Kidney capillary endothelial cell (primary cell): ENCODE data around the gene UTP14C.
A peak's percentile ranks its signal among the peaks of the same experiment; 100 is the strongest.
"Not testable (repeated sequence)": the region's sequence is repeated elsewhere in the genome, so short reads cannot be mapped to it uniquely, and the experiment has no call there.

ENCODE experiments used
- DNase-seq: peaks from one replicate; pipeline ENCODE4 v3.0.0-alpha.2; 2018; ENCODE audit warnings: low spot score

Gene UTP14C

GRCh38 chr13:52004511-52005170 lies 19.9 kb upstream of the UTP14C start:
- no peak for DNase-seq

DNA sequence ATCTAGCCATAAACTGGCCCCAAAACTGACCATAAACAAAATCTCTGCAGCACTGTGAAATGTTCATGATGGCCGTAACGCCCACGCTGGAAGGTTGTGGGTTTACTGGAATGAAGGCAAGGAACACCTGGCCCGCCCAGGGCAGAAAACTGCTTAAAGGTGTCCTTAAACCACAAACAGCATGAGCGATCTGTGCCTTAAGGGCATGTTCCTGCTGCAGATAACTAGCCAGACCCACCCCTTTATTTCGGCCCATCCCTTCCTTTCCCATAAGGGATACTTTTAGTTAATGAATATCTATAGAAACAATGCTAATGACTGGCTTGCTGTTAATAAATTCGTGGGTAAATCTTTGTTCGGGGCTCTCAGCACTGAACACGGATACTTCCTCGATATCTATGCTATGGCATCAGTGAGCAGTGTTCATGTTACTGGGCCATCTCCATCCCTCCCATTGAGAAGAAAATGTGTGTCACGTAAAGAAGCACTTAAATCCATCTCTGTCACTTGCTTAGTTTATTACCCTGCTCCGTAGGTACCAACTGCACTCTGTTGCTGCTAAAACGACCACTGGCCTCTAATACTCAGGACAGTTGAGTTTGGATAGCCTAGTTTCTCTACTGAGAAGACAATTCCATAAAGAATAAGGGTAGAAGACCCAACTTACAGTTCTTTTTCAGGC lies 18.5 kb upstream of the UTP14C start:
- no peak for DNase-seq

DNA sequence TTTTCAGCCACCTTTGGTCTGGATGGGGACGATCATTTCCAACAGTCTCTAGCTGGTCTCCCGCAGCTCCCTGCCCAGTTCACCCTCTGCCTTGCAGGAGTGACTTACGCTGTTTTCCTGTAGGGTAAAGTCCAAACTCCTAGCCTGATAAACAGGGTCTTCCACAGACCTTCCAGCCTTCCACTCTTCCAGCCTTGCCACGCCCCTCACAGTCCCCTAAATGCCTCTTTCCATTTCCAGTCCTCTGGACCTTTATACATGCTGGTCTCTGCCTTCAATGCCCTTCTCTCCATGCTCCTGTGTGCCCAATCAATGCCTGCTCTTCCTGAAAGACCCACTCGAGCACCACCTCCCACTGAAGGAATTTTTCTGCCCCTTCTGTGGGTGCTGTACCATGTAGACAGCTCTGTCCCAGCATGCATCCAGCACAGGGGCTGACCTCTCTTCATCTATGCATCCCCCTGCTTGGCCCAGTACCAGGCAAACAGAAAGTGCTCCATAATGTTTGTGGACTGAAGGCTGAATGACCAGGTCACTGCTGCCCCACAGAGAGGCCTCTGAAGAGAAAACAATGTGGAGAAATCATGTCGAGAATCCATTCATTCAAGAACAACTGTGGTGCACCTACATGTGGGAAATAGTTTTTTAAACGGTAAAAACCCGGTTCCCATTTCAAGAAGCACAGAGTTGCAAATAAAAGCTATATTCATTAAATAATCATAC lies 17.8 kb upstream of the UTP14C start:
- no peak for DNase-seq

GRCh38 chr13:52009946-52010345 lies 14.5 kb upstream of the UTP14C start:
- no peak for DNase-seq

DNA sequence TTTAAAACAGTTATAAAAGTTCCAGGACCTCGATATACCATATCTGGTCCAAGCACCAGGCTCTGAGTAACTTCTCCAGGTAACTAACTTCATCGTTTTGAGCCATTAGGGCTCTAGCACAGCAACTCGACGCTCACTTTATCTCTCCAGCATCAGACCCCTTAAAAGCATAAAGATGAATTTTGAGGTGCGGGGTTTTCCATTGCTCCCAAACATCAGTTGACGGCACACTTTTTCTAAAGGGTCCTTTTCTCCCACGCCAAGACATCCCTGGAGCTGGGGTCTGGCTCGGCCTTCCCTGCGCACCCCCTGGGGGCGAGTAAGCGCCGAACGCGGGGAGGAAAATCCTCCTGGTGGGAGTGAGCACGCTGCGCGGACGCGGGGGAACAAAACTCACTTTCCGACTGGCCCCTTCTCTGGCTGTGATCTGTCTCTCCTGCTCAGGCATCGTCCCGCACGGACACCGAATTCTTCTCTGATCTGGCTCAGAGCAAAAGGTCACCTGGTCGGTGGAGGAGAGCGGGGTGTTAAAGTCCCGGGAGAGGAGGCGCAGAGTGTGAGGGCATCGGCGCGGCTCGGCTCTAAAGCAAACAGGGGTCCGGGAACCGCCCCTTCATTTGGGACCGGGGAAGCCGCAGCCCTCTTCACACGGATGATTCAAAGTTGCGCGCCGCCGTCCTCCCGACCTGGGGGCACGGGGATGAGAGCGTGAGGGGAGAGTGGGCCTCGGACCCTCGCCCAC lies 13.4 kb upstream of the UTP14C start, which contains the start of gene ATP7B:
Gene ATP7B (minus strand): TSS at position 561 of the 742 bp plus-strand sequence. CDS start 113 bp downstream, at position 448.
- no peak for DNase-seq

DNA sequence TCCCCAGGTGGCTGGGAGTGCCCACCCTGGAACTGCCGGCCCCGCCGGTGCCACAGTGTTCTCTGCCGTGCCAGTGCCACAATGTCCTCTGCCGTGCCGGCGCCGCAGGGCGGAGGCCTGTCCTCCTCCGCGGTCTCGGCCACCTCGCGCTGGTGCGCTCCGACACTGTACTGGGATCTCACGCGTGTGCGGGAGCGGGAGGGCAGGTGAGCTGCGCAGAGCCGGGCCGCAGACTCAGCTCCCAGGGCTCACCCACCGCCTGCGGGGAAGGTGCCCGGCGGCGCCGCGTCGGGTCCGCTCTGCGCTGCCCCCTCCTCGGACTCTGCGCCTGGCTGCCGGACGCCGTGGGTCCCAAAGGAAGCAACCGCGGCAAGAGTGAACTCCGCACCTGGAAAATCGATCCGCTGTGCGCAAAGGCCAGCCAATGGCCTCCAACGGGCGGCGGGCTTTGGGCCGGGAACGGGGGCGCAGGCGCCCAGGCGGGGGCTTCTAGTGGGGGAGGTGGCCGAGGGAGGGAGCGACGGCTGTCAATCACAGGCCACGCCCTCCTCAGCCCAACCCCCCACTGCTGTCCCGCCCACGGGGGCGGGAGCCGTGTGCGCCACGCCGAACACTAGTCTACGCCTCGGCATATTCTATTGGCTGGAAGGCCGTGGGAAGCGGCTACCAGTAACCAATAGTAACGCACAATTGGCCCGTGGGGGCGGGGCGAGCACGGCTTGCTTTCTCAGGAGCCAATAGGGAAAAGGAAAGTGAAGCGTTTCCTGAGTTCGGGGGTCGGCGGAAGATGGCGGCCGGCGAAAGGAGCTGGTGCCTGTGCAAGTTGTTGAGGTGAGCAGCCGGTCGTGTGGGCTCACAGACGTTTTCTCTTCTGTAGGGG lies 12.6 kb upstream of the UTP14C start, which contains the start of gene ALG11:
Gene ALG11 (plus strand): TSS at position 767 of the 880 bp plus-strand sequence. CDS start 21 bp downstream, at position 788.
- peak; percentile 99 for DNase-seq

DNA sequence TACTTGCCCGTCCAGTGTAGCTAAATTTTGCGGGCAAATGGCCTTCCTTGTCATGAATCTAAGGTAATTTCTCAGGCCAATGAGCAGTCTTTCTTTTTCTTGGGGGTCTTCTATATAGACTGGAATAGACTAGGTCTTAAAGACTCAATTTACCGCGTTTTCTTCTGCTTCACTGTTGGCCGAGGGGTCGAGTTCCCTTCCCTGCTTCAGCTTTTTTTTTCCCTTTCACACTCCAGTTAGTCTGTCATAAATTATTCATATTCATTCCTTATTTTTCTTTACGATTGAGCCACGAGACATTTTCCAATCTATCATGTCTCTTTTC lies 12.0 kb upstream of the UTP14C start:
- no peak for DNase-seq

DNA sequence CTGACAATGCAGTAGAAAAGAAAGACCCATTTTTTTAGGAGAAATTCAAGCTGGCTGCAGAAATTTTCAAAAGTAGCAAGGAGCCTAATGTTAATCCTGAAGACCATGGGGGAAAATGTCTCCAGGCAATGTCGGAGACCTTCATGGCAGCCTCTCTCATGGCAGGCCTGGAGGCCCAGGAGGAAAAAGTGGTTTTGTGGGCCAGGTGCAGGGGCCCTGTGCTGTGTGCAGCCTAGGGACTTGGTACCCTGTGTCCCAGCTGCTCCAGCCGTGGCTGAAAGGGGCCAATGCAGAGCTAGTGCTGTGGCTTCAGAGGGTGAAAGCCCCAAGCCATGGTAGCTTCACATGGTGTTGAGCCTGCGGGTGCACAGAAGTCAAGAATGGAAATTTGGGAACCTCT lies 8.2 kb upstream of the UTP14C start:
- no peak for DNase-seq

- no peak for DNase-seq
Measured at GRCh38 chr13:52020191-52020590, 4.3 kb upstream of the UTP14C start.

GRCh38 chr13:52022356-52022755 lies 2.1 kb upstream of the UTP14C start:
- DNase-seq = no peak

GRCh38 chr13:52025475-52026245 lies 1.2 kb downstream of the UTP14C start:
- no peak for DNase-seq

- no peak for DNase-seq
Measured at GRCh38 chr13:52026246-52026626, 1.7 kb downstream of the UTP14C start.

- no peak for DNase-seq
Measured at GRCh38 chr13:52027832-52028231, 3.3 kb downstream of the UTP14C start.

DNA sequence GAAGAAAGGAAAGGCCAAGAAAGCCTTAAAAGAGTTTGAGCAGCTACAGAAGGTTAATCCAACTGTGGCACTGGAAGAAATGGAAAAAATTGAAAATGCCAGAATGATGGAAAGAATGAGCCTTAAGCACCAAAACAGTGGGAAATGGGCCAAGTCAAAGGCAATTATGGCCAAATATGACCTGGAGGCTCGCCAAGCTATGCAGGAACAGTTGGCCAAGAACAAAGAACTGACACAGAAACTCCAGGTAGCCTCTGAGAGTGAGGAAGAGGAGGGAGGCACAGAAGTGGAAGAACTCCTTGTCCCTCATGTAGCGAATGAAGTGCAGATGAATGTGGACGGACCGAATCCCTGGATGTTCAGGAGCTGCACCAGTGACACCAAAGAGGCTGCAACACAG lies 5.1 kb downstream of the UTP14C start:
- no peak for DNase-seq

DNA sequence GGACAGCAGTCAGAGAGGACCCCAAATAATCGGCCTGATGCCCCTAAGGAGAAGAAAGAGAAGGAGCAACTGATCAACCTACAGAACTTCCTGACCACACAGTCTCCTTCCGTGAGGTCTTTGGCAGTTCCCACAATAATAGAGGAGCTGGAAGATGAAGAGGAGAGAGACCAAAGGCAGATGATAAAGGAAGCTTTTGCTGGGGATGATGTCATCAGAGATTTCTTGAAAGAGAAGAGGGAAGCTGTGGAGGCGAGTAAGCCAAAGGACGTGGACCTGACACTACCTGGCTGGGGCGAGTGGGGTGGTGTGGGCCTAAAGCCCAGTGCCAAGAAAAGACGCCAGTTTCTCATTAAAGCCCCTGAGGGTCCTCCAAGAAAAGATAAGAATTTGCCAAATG lies 5.9 kb downstream of the UTP14C start:
- not testable (repeated sequence) for DNase-seq

DNA sequence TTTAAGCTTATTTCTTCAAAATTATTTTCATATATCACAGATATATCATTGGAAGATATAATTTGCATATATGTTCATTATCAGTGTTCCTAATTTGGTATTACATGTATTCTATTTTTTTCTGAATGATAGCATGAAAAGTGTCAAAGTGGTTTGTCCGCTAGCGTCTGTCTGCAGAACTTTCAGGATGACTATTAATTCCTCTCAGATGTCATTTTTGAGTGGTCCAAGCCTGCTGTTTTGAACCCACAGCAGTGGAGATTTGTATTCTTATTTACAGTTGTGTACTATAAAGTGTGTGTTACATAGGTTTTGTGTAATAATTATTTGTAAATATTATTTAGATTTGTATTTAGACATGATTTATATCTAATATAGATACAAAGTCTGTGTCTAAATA lies 8.5 kb downstream of the UTP14C start:
- no peak for DNase-seq

DNA sequence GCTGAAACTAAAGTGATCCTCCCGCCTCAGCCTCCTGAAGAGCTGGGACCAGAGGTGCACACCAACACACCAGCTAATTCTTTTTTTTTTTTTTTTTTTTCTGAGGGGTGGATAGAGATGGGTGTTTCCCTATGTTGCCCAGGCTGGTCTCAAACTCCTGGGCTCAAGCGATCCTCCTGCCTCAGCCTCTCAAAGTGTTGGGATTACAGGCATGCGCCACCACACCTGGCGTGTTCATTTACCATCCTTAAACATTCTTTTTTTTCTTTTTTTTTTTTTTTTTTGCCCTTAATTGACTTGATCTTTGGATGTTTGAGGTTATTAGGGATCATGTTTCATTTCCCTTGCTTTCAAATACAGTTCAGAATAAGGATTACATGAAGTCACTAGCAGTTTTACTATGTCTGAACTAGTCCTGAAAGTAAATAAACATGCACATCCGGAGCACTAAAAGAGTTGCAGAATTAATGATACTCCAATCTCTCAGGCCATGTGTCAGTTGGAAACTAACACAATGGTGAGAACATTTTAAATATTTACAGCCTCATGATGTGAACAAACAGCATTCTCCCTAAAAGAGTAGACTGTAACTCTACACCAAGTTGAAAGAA lies 10.2 kb downstream of the UTP14C start:
- DNase-seq = no peak

- no peak for DNase-seq
Measured at GRCh38 chr13:52036037-52036436, 11.5 kb downstream of the UTP14C start.

GRCh38 chr13:52043675-52044074 lies 19.2 kb downstream of the UTP14C start:
- no peak for DNase-seq

GRCh38 chr13:52047463-52047862 lies 23.0 kb downstream of the UTP14C start:
- DNase-seq = no peak
